Adipose tissue (tissue), 3 donors: ENCODE measurements around the gene AGBL4. TPM values are rescaled to one million over a fixed set of nuclear protein-coding genes. Genes with fewer than 3 reads are reported as not detected.

Experiments
- H3K27ac ChIP-seq: one replicate; pipeline ENCODE4 v1.5.1; 2013; ENCODE audit warnings: low read depth, low read length
- WGBS, 3 donors: extraction: QIAGEN DNeasy Blood & Tissue Kit; methylation state at CpG; one replicate each; pipeline ENCODE4 v1.1.7; 2013; 5-methylcytosine and 5-hydroxymethylcytosine counted together
- polyA plus RNA-seq, 3 donors: library from polyadenylated mRNA; stranded (reverse); fragments of 200-250 nt; gene quantifications; one replicate each; pipeline ENCODE4 v1.2.3, GENCODE V29; 2013
- donor health status: healthy with polysubstance abuse.
- donor health status: Bipolar disorder and iron deficiency.
- donor health status: healthy.

AGBL4 gene
- polyA plus RNA-seq, 3 donors: 0.06 to 0.51 TPM; not detected in 1

DNA sequence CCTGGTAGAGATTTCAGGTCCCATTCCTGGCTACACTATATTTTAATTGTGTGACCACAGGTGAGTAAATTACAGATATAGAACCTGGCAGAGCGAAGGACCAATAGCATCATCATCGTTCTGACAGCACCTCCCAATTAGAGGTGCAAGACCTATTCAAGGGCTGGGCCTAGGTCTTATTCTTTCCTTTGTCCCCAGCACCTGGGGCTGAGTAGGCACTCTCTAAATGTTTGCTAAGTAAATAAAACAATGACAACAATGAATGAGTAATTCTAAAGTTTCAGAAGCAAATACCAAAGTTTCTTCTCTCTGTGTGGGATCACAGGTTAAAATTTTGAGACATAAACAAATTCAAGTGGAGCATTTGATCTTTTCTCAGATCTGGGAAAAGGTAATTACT, 1279.7 kb downstream of the AGBL4 start:
- no peak overlapping the region for H3K27ac ChIP-seq
- 79 to 100% (median 95%) methylated on average over 2 of the region's 2 CpGs for WGBS, 3 donors

DNA sequence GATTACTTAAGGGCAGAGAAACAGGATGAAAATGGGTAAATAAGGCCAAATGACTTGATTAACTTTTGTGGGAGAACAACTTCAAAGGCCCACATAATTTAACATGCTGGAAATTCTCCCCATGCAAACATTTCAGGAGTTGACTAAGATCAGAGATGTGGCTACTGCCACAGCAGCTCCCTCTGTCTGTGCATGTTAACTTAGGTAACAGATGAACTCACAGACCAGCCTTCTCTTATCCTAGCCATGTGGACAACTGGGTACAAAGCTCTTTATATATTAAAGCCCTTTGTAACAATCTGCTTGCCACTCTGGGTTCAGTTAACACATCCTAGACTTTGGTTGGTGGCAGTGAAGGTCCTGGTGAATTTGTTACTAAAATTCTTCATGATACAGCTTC, 1280.3 kb downstream of the AGBL4 start:
- H3K27ac ChIP-seq: no peak overlapping the region

DNA sequence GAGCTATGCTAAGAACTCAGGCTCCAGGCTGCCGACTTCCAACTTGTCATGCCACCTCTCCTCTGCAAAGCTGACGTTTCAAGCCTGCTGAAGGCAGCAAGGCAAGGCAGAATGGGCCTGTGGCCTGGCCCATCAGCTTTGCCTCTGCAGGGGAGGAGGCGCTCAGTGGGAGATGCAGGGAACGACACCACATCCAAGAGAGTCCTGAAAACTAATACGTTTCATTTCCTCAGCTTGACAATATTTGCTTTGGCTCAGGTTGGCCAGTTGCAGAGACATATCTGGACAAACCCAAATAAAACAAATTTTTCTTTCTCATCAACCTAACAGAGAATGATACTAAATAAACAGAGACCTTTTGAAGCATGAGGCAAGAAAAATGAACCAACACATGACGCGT, 1282.4 kb downstream of the AGBL4 start:
- WGBS, 3 donors: 74 to 89% (median 84%) methylated on average over 7 of the region's 7 CpGs
- no peak overlapping the region for H3K27ac ChIP-seq

DNA sequence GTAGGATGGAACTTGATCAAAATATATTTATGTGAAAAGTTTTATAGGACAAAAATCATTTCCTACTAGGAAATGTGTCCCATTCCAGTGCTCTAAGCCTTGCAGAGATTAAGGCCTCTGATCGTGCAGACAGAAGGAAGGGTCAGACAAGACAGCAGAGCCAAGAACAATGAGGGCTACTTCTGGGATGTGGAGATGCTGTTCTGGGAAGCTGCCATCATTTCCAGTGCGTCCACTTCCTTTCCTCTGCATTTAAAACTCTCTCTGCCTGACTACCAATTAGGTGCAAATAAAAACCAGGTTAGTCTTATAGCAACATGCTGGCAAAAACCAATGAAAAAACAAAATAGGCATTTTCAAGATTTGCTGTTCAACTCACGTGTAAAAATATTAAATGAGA, 1283.1 kb downstream of the AGBL4 start:
- H3K27ac ChIP-seq: no peak overlapping the region
- WGBS, 3 donors: 77 to 87% (median 79%) methylated on average over 3 of the region's 3 CpGs

DNA sequence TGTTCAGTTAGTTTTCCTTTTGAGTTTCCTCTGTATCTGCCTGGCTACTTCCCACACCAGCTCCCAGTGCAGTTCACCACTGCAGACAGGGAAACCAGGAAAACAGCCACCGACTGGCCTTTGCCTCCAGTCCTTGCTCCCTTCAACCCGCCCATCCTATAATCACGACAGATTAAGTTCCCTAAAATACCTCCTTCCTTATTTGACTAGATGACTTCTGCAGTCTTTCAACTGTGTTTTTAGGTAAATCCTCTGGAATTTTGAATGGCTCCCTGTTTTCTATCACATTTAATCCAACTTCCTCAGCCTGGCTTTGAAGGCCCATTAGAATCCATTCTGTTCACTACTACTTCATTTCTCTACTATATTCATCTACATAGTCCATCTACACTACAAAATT, 1284.7 kb downstream of the AGBL4 start:
- no peak overlapping the region for H3K27ac ChIP-seq
- WGBS, 3 donors: 58 to 79% (median 59%) methylated on average over 3 of the region's 3 CpGs

DNA sequence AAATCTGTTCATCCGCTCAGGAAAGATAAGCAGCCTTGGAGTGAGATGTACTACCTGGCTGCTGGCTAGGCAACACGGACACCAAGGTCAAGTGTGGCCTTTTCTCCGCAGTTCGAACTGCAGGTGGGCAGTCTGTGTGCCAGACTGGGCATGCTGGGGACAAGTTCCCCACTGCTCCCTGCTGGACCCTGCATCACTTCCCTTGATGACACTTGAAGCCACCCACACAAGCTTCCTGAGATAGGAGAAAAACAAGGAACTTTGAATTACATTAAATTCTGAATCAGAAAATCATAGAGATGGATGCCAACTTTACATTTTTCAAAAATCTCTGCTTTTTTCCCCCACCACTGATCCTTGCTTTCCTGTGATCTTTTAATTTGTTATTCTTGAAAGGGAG, 1285.4 kb downstream of the AGBL4 start:
- 66 to 95% (median 90%) methylated on average over 4 of the region's 4 CpGs for WGBS, 3 donors
- H3K27ac ChIP-seq: no peak overlapping the region

DNA sequence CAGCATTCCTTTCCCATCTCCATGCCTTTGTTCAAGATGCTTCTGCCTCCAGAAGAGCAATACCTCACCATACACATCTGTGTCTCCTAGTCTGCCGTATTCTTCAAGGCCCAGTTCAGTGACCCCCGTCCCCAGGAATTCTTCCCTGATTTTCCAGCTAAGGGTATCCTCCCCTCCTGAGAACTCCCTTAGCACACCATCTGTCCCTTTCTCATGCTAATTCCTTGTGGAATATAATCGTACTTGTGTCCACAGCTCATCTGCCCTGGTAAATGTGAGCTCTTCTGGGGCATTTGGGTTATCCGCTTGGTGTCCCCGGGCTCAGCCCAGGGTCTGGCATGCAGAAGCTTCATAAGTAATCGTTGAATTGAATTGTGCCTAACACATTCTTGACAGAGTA, 1288.0 kb downstream of the AGBL4 start:
- 90 to 92% (median 91%) methylated on average over 6 of the region's 6 CpGs for WGBS, 3 donors
- H3K27ac ChIP-seq: no peak overlapping the region

DNA sequence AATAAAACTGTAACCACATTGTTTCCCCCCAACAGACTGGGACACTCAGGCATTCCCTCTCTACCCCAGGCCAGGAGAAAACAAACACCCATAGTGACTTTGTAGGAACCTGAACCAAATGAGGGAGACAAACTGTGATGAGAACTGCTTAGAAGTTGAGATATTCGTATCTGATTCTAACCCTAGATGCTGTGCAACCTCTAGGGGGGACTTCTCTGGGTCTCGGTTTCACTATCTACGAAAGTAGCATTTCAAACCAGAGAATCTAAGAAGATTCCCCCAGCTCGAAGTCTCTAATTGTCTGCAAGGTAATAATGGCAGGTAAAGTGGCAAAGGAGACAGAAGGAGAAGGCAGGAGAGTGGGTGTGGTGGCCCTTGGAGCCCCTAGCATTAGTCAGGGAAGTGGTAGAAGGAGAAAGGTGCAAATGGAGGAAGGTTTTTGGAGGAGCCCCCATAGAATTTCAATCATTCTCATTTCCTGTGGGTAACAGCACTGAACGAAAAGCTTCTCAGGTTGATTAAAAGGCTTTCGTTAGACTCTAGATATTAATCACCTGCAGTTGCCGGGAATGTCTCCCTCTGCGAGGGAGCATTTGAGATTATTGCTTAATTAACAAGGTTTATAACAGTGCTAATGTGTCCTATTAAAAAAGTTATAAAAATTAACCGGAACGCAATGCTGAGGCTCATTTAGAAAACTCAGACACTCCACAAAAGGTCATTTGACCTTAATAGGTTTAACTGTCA, 1293.4 kb downstream of the AGBL4 start:
- WGBS, 3 donors: 78 to 85% (median 79%) methylated on average over 10 of the region's 10 CpGs
- no peak overlapping the region for H3K27ac ChIP-seq

DNA sequence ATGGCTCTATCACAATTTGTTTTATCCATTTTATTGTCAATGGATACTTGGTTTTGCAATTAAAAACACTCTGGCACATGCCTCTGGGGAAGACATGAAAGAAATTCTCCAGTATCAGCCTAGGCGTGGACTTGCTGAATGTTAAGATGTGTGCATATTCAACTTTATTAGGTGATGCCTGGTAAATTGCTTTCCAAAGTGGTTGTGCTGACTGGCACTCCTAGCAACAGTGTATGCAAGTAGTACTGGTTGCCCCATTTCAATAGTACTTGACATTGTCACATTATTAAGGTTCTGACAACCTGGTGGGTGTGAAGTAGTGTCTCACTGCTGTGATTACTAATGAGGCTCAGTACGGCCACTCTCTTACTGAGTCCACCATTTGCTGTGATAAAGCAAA, 1295.2 kb downstream of the AGBL4 start:
- 96 to 97% (median 96%) methylated on average over 2 of the region's 2 CpGs for WGBS, 3 donors
- H3K27ac ChIP-seq: no peak overlapping the region

DNA sequence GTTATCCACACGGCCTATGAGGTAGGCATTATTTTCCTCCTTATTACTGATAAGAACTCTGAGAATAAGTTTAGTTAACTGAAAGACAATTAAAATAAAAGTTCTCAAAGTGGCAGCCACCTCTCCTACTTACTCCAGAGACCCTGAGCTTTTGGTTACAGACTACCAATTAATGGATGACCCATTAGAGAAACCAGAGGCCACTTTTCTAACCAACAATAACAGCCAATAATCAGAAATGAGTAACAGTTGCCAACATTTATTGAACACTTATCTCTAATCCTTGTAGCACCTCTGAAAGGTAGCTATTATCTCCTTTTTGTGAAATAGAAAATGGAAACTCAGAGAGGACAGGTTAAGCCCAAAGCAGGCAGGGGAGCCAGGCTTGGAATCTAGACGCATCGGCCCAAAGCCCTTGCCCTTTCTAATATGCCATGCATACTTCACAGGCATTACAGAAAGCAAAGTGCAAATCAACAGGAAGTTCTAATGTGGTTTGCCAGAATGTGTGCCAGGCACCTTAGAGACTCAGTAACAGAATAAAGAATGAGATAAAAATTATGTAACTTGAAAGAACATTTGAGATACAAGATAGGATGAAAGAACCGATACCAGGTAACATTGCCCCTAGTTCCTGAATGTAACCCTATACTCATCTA, 1297.1 kb downstream of the AGBL4 start:
- 84 to 95% (median 93%) methylated on average over 4 of the region's 4 CpGs for whole genome bisulfite sequencing, 3 donors
- H3K27ac ChIP-seq: no peak overlapping the region

DNA sequence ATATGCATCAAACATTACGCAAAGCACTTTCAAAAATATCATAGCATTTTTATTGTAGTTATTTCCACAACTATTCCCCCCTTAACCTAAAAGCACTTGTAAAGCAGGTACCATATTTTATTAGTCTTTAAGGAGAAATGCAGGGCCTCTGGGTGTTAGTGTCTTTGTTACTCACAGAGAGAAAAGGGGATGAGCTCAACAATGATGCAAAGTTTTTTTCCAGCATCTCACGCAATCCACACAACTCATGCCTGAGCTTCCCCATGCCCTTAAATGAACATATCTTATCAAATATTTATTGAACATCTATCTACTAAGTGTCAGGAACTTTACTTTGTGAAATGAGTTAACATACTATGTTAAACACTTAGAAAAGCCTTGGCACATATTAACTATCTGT, 1297.6 kb downstream of the AGBL4 start:
- WGBS, 3 donors: 92 to 94% (median 93%) methylated on average over 2 of the region's 2 CpGs
- no peak overlapping the region for H3K27ac ChIP-seq

DNA sequence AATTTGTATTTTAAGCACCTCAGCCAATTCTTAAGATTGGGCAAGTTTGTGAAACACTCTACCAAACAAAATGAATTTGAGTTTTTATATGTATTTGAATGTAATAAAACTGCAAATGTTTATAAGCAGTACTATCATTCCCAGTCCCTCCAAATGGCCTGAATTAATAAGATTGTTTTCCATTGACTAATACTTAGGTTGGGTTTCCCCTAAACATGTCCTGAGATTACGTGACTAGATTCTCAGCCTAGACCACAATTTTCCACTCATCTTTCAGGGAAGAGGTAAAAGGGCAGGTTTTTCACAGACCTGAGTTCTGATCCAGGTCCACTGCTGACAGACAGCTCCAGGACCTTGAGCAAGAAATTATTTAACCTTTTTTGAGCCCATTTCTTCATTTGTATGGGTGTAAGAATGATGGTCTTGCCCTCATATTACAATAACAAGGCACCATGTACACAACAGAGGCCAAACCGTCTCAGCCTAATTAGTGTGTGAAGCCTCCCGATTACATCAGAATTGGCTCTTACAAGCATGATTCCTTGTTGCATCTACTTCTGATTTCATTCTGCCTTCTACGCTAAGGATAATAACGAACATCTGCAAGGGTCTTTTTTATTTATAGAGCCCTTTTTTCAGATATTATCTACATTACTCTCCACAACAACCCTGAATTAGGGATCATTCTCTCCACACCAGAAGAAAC, 1298.3 kb downstream of the AGBL4 start:
- 76 to 89% (median 79%) methylated on average over 5 of the region's 5 CpGs for WGBS, 3 donors
- no peak overlapping the region for H3K27ac ChIP-seq

DNA sequence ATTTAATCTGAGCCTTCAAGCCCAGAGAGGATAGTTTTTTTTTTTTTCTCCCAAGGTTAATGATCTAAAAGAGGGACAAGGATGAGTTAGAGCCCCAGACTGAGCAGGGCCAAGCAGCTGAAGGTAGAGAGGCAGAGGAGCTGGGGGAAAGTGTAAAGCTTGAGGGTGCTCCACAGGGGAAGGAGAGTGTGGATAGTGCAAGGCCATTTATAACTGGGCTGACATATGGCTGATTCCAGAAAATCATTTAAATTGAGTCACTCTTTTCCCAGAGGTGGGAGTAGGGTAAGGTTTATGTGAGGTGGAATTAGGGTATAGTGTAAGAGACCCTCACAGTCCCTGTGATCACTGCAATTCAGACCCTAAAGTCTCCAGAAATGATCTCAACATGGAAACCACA, 1302.8 kb downstream of the AGBL4 start:
- H3K27ac ChIP-seq: no peak overlapping the region

DNA sequence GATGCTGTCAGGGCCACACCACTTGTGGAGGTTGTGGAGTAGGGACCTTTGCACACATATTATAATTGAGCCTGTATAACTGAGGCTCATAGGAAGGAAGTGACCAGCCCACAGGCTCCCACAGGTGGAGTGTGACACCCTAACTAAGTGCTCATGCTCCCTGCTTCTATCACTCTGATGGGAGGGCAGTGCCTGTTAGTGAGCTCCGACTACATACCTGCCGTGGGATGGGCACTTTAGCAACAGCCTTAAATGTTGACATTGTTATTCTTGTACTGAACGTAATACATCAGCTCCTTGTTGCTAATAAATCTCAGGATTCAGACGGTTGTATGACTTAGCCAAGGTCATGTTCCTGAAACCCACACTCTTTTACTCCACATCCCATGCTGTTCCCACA, 1305.0 kb downstream of the AGBL4 start:
- WGBS, 3 donors: 67 to 75% (median 70%) methylated on average over 4 of the region's 4 CpGs
- H3K27ac ChIP-seq: no peak overlapping the region

DNA sequence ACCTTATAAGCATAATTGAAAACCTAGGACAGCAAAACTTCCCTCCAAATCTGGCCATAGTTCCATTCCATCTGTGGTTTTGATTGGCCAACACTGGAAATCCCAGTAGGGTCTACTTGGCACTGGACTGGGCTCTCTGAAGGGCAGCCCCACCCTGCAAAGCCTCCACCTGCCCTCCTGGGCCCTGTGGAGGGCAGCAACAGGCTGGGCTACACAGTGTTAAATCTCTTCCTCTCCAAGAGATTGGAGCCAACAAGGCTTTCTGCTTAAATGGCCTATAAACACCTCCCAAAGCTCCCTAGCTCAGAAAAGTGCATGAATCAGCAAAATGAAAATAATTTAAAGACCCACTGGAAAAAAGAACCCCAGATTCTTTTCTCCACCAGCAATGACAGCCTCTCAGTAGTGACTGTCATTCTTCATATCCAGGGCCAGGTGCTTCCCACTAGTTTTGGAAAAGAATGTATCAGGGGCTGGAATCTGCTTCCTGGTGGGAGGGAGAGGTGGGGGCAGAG, 1305.6 kb downstream of the AGBL4 start:
- no peak overlapping the region for H3K27ac ChIP-seq

DNA sequence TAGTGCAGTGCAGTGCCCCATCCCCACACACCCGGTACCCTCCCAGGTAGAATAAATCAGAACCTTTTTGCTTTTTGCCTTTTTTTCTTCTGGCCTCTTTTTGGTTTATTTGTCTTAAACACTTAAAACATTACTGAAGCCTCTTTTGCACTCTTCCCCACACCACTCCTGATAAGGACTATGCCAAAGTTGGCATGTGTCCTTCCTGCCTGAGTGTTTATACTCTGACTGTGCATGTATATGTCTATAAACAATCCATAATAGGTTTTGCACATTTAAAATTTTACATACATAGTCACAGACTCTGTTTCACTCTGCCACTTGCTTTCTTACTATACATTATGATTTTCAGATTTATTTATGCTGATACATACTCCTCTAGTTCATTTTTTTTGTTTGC, 1306.7 kb downstream of the AGBL4 start:
- 85 to 93% (median 91%) methylated on average over 1 of the region's 1 CpG for WGBS, 3 donors
- H3K27ac ChIP-seq: no peak overlapping the region

DNA sequence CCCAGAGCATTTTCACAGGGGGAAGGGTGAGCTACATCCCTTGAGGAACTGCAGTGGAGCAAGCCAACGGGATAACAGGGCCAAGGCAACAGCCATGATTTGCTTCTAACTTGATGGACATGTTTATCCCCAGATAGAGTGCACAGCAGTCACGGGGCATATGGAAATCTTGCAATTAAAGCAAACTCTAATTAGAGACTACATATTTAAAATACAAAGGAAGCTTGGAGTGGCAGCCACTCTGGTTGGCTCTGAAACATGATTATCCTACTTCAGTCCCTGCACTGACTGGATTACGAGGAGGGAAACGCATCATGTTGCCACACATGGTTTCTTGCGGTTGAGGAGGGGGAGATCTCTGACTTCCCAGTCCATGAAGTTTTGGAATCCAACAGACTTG, 1307.8 kb downstream of the AGBL4 start:
- WGBS, 3 donors: 82 to 87% (median 85%) methylated on average over 5 of the region's 5 CpGs
- H3K27ac ChIP-seq: no peak overlapping the region

DNA sequence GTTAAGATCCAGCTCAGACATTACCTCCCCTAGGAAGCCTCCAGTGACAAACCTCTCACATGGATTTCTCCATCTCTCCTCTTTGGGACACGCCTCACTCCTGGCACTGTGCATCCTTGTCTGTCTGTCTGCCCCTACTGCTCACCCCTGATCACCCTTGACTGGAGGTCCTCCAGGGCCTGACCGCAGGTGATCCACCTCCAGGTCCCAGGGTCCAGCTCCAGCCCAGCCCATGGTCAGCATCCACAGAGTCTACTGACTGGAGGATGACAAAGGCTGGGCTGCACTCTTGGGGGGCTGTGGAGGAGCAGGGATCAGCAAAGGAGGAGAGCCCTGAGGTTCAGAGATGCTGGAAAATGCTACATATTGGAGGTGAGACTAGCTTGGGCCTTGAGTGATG, 1312.8 kb downstream of the AGBL4 start:
- H3K27ac ChIP-seq: no peak overlapping the region
- 86 to 97% (median 89%) methylated on average over 2 of the region's 2 CpGs for WGBS, 3 donors

DNA sequence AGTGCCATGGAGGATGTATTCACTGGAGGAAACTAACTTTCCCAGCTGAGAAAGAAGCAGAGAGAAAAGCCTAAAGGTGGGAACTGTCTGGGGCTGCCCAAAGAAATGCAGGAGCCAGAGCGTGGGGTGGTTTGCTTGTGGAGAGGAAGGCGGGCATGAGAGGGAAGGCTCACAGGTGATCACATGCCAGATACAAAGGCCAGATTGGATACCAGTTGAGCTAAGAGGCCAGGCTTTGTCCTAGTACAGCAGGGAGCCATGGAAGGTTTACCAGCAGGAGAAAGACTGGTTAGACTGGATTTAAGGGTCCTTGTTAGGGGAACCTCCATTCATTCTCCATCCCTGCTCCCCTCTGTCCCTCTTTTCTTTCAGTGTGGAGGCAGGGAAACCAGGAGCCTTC, 1313.4 kb downstream of the AGBL4 start:
- 71 to 98% (median 93%) methylated on average over 2 of the region's 2 CpGs for WGBS, 3 donors
- H3K27ac ChIP-seq: no peak overlapping the region

DNA sequence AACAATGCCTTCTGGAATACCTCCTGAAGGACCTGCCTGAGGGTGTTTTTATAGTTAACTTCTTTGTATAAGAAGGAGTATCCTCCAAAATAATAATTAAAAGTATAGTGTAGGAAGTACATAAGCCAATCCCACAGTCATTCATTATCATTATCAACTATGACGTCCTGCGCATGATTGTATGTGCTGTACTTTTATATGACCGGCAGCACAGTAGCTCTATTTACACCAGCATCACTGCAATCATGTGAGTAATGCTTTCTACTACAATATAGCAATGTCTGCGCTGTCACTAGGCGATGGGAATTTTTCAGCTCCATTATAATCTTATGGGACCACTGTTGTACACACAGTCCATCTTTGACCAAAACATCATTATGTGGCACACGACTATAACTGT, 1319.0 kb downstream of the AGBL4 start:
- H3K27ac ChIP-seq: no peak overlapping the region
- WGBS, 3 donors: 87 to 94% (median 91%) methylated on average over 6 of the region's 6 CpGs
